Neural cell (in vitro differentiated cells): ENCODE results near the gene USP40.

Experiments
- CTCF ChIP-seq: fragments of 450-650 bp; IDR thresholded peaks from 2 replicates; pipeline ENCODE4 v1.5.1; 2014; ENCODE audit warnings: antibody characterized with exemption, mild to moderate bottlenecking, moderate library complexity; ENCODE audit not compliant: poor library complexity, severe bottlenecking
- EZH2 ChIP-seq: fragments of 200-600, 300-800 bp; shearing (Covaris generic), sonication (generic); IDR thresholded peaks from 2 replicates; pipeline ENCODE4 v1.6.1; 2014; ENCODE audit warnings: antibody characterized with exemption, low read length, borderline replicate concordance, mild to moderate bottlenecking; ENCODE audit not compliant: insufficient read depth, poor library complexity, severe bottlenecking
- MXI1 ChIP-seq: fragments of 450-650 bp; conservative IDR thresholded peaks from 2 replicates; pipeline ENCODE4 v1.6.1; 2014; ENCODE audit warnings: antibody characterized with exemption, mild to moderate bottlenecking; ENCODE audit not compliant: poor library complexity, severe bottlenecking
- TAF1 ChIP-seq: IDR thresholded peaks from 2 replicates; pipeline ENCODE4 v1.6.1; 2012; ENCODE audit warnings: low read depth

GRCh38 chr2:233455491-233455890, 111.1 kb downstream of the USP40 start:
- TF ChIP-seq CTCF (no peak), MXI1 (no peak), EZH2 (no peak), TAF1 (no peak)
